ENCODE results near the gene P3H1.
"Not testable (repeated sequence)": the region's sequence is repeated elsewhere in the genome, so short reads cannot be mapped to it uniquely, and the experiment has no call there.

Gene P3H1

DNA sequence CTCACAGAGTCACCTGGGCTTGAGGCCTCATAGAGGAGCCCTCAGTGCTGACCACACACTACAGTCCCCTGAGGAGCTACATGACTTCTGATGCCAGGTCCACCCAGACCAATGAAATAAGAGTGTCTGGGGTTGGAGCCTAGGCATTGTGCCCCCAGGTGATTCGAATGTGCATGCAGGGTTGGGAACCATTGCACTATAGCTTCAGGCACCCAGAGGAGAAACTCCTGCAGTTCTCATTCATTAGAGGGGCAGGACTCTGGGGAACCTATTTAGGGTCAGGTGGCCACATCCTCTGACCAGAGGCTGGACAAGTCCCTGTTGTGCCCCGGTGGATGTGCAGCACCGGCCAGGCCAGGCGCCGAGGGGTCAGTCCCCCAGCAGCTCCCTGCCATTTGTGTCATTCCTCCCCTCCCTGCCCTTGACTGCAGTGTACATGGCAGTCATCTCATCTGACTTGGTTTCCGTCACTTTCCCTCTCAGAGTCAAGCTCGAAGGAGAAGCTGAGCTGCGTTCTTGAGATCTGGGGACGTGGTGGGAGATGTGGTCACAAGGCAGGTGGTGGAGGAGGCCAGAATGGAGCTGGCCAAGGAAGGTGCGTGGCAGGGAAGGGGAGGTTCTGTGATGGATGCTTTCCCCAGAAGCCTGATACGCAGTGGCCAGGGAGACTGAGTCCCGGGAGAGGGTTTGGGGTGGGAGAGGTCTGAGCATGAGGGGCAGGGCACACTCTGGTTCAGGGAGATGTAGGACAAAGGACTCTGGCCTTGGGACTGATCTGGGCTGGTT lies 33.2 kb downstream of the P3H1 start:
- POLR2A ChIA-PET, result no interaction called here
- H3K4me3 ChIP-seq (ENCODE audit: low read depth, low read length), result no peak overlapping the region
- TF ChIP-seq, protein P1, sequence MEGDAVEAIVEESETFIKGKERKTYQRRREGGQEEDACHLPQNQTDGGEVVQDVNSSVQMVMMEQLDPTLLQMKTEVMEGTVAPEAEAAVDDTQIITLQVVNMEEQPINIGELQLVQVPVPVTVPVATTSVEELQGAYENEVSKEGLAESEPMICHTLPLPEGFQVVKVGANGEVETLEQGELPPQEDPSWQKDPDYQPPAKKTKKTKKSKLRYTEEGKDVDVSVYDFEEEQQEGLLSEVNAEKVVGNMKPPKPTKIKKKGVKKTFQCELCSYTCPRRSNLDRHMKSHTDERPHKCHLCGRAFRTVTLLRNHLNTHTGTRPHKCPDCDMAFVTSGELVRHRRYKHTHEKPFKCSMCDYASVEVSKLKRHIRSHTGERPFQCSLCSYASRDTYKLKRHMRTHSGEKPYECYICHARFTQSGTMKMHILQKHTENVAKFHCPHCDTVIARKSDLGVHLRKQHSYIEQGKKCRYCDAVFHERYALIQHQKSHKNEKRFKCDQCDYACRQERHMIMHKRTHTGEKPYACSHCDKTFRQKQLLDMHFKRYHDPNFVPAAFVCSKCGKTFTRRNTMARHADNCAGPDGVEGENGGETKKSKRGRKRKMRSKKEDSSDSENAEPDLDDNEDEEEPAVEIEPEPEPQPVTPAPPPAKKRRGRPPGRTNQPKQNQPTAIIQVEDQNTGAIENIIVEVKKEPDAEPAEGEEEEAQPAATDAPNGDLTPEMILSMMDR (IDR thresholded peaks at IDR 0.05; ENCODE audit: insufficient read depth, low read length, missing control alignments), result no peak
- DNase-seq (ENCODE audit: low read depth, low spot score), result no peak
- CTCF ChIA-PET, result interaction anchor here (1.0 to 5.7 kb wide), 3 partner anchors 10 to 340 kb away, joined by 3 to 30 read pairs (median 5); no protein-coding TSS in a partner anchor

DNA sequence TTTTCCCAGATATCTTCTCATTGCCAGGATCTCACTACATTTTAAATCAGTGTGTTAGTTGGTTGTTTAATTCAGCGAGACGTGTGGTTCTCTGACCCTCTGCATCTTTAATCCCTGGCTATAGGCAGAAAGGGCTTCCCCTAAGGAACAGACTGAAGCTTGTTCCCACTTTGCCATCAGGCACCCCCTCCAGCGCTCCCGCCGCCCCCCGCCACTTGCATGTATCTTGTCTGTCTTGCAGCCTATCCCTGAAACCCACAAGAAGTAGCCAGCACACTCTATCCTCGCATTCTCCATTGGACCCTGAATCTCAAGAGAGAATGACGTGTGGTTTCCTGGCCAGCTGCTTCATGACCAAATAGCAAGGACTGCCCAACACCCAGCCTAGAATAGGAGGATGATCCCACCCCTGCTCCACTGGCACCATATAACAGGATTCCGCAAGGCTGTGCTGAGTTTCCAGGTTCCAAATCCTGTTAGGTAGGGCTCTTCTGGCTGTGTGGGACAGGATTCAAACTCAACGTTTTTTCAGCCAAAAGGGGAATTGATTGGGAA lies 34.6 kb downstream of the P3H1 start:
- TF ChIP-seq, protein P1 (IDR thresholded peaks at IDR 0.05; ENCODE audit: insufficient read depth, low read length, missing control alignments), result no peak
- no peak for DNase-seq (ENCODE audit: low read depth, low spot score)
- ChIA-PET CTCF (interaction anchor here (1.4 to 1.7 kb wide), 2 partner anchors 15 to 25 kb away, joined by 4 read pairs; no protein-coding TSS in a partner anchor), POLR2A (no interaction called here)
- H3K4me3 ChIP-seq (ENCODE audit: low read depth, low read length), result no peak overlapping the region

DNA sequence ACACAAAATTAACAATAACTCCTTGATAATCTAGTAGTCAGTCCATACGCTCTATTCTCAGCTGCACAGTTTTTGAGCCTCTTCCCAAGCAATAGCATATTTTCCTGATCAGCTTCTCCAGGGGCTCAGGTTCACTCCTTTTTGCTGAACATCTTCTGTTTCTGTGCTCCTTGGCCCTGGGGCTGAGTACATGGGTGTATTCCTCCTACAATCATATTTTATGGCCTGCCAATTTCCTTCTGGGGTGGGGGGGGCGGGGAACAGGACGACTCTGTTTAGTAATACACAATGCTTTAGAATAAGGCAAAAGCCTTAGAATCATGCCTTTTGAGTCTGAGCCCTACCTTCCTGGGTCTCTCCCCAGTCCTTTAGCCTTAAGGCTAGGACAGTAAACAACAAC lies 35.2 kb downstream of the P3H1 start:
- TF ChIP-seq, protein P1 (IDR thresholded peaks at IDR 0.05; ENCODE audit: insufficient read depth, low read length, missing control alignments), result no peak
- DNase-seq (ENCODE audit: low read depth, low spot score), result no peak
- CTCF ChIA-PET, result interaction anchor here (1.4 to 1.7 kb wide), 2 partner anchors 15 to 25 kb away, joined by 4 read pairs; no protein-coding TSS in a partner anchor
- no peak overlapping the region for H3K4me3 ChIP-seq (ENCODE audit: low read depth, low read length)
- POLR2A ChIA-PET, result no interaction called here

DNA sequence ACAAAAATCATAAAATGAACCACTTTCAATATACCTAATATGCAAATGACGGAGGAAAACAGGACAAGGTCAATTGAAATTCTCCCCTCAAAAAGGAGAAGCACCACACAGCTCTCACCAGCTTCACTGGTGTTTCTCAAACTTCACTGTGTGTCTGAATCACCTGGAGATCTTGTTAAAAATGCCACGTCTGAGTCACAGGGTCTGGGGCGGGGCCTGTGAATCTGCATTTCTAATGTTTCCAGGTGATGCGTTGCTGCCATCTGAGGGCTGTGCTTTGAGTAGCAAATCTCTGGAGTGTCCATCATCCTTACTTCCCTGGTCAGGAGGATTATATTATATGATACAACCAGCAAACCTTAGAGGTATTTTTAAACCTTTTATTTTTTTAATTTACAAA lies 35.8 kb downstream of the P3H1 start:
- POLR2A ChIA-PET, result no interaction called here
- CTCF ChIA-PET, result interaction anchor here (1.7 kb wide), 1 partner anchor 16 kb away, joined by 4 read pairs; no protein-coding TSS in a partner anchor
- no peak for DNase-seq (ENCODE audit: low read depth, low spot score)

DNA sequence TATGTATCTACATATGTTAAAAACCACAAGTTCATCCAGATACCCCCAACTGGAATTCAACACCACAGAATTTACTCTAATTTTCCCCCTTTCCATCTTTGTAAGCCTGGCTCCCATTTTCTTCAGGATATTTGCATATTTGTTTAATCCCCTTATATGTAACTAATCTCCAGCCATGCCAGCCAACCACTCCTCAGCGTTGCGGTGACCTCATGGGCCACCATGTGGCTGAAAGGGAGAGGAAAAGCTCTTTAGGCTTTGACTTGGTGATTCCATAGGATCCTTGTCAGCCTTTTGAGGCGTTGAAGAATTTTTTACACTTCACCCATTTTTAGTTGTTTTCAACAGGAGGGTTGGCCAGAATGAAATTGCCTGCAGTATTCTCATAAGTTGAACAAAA lies 36.8 kb downstream of the P3H1 start:
- CTCF ChIA-PET, result no interaction called here
- TF ChIP-seq, protein P1 (IDR thresholded peaks at IDR 0.05; ENCODE audit: insufficient read depth, low read length, missing control alignments), result no peak
- POLR2A ChIA-PET, result no interaction called here

More for the DNA sequence above, 35.8 kb downstream of the P3H1 start:
- no peak overlapping the region for H3K4me3 ChIP-seq (ENCODE audit: low read depth, low read length)
- TF ChIP-seq, protein P1 (IDR thresholded peaks at IDR 0.05; ENCODE audit: insufficient read depth, low read length, missing control alignments), result no peak

DNA sequence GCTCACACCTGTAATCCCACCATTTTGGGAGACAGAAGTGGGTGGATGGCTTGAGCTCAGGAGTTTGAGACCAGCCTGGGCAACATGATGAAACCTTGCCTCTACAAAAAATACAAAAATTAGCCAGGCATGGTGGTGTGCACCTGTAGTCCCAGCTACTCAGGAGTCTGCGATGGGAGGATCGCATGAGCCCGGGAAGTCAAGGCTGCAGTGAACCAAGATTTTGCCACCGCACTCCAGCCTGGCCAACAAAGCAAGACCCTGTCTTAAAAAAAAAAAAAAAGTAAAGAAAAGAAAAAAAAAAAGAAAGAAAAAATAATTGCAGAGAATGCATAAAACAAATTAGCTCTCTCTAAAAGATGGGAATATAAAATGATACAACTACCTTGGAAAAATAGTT lies 41.0 kb downstream of the P3H1 start:
- POLR2A ChIA-PET, result interaction anchor here (0.7 kb wide), 1 partner anchor 92 kb away, joined by 3 read pairs; no protein-coding TSS in a partner anchor
- H3K4me3 ChIP-seq (ENCODE audit: low read depth, low read length); CTCF ChIA-PET; DNase-seq (ENCODE audit: low read depth, low spot score): not testable (repeated sequence)

More for the DNA sequence above, 36.8 kb downstream of the P3H1 start:
- H3K4me3 ChIP-seq (ENCODE audit: low read depth, low read length), result no peak overlapping the region
- no peak for DNase-seq (ENCODE audit: low read depth, low spot score)

All from AG04449 (cell line).